ENCODE measurements around the gene VDR.

Gene VDR

DNA sequence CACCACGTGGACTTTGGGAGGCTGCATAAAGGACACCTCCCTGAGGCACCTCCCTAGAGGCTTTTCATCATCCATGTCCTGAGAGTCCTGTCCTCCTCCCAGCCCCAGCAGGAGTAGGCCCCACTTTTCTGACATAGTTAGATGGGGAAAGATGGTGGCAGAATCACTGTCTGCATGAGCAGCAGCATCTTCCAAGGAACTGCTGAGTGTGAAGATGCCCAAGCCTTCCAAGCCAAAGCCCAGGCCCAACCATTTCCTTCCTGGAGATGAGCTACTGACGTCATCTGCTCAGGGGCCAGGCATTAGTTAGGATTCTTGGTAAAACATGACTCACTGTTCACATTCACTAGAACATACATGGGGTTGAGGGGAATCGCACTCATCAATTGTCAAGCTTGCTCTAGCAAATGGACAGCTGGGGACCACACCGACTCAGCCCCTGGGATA is 37.3 kb downstream of the VDR start:
- TF ChIP-seq CSDC2 (CRISPR knock-in tag; IDR thresholded peaks at IDR 0.05) = no peak
- no peak for TF ChIP-seq ARNTL (CRISPR knock-in tag; IDR thresholded peaks at IDR 0.05; ENCODE audit: borderline replicate concordance, low read depth)
- TF ChIP-seq ESRRG (CRISPR knock-in tag; IDR thresholded peaks at IDR 0.05) = no peak
- TF ChIP-seq, protein P1, sequence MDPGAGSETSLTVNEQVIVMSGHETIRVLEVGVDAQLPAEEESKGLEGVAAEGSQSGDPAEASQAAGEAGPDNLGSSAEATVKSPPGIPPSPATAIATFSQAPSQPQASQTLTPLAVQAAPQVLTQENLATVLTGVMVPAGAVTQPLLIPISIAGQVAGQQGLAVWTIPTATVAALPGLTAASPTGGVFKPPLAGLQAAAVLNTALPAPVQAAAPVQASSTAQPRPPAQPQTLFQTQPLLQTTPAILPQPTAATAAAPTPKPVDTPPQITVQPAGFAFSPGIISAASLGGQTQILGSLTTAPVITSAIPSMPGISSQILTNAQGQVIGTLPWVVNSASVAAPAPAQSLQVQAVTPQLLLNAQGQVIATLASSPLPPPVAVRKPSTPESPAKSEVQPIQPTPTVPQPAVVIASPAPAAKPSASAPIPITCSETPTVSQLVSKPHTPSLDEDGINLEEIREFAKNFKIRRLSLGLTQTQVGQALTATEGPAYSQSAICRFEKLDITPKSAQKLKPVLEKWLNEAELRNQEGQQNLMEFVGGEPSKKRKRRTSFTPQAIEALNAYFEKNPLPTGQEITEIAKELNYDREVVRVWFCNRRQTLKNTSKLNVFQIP (CRISPR knock-in tag; IDR thresholded peaks at IDR 0.05; ENCODE audit: borderline replicate concordance, low read depth) = no peak
- TF ChIP-seq, protein P2, sequence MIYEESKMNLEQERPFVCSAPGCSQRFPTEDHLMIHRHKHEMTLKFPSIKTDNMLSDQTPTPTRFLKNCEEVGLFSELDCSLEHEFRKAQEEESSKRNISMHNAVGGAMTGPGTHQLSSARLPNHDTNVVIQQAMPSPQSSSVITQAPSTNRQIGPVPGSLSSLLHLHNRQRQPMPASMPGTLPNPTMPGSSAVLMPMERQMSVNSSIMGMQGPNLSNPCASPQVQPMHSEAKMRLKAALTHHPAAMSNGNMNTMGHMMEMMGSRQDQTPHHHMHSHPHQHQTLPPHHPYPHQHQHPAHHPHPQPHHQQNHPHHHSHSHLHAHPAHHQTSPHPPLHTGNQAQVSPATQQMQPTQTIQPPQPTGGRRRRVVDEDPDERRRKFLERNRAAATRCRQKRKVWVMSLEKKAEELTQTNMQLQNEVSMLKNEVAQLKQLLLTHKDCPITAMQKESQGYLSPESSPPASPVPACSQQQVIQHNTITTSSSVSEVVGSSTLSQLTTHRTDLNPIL (CRISPR knock-in tag; IDR thresholded peaks at IDR 0.05; ENCODE audit: low read depth) = no peak
- TF ChIP-seq SNAI2 (CRISPR knock-in tag; IDR thresholded peaks at IDR 0.05) = no peak
- no peak for TF ChIP-seq RARB (CRISPR knock-in tag; IDR thresholded peaks at IDR 0.05)
- TF ChIP-seq PPARA (CRISPR knock-in tag; IDR thresholded peaks at IDR 0.05; ENCODE audit: borderline replicate concordance) = no peak
- TF ChIP-seq OSR1 (CRISPR knock-in tag; IDR thresholded peaks at IDR 0.05) = no peak
- TF ChIP-seq ZNF8 (CRISPR knock-in tag; IDR thresholded peaks at IDR 0.05) = no peak
- no peak for TF ChIP-seq TOX (CRISPR knock-in tag; IDR thresholded peaks at IDR 0.05; ENCODE audit: borderline replicate concordance)
- TF ChIP-seq, protein P3, sequence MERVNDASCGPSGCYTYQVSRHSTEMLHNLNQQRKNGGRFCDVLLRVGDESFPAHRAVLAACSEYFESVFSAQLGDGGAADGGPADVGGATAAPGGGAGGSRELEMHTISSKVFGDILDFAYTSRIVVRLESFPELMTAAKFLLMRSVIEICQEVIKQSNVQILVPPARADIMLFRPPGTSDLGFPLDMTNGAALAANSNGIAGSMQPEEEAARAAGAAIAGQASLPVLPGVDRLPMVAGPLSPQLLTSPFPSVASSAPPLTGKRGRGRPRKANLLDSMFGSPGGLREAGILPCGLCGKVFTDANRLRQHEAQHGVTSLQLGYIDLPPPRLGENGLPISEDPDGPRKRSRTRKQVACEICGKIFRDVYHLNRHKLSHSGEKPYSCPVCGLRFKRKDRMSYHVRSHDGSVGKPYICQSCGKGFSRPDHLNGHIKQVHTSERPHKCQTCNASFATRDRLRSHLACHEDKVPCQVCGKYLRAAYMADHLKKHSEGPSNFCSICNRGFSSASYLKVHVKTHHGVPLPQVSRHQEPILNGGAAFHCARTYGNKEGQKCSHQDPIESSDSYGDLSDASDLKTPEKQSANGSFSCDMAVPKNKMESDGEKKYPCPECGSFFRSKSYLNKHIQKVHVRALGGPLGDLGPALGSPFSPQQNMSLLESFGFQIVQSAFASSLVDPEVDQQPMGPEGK (CRISPR knock-in tag; IDR thresholded peaks at IDR 0.05; ENCODE audit: borderline replicate concordance) = no peak
- TF ChIP-seq ZNF70 (CRISPR knock-in tag; IDR thresholded peaks at IDR 0.05) = no peak
- no peak for TF ChIP-seq TCF4 (CRISPR knock-in tag; IDR thresholded peaks at IDR 0.05; ENCODE audit: borderline replicate concordance)
- TF ChIP-seq ZFP3 (CRISPR knock-in tag; IDR thresholded peaks at IDR 0.05) = no peak
- TF ChIP-seq ZFP30 (CRISPR knock-in tag; IDR thresholded peaks at IDR 0.05) = no peak
- ATAC-seq = peak; percentile 43

DNA sequence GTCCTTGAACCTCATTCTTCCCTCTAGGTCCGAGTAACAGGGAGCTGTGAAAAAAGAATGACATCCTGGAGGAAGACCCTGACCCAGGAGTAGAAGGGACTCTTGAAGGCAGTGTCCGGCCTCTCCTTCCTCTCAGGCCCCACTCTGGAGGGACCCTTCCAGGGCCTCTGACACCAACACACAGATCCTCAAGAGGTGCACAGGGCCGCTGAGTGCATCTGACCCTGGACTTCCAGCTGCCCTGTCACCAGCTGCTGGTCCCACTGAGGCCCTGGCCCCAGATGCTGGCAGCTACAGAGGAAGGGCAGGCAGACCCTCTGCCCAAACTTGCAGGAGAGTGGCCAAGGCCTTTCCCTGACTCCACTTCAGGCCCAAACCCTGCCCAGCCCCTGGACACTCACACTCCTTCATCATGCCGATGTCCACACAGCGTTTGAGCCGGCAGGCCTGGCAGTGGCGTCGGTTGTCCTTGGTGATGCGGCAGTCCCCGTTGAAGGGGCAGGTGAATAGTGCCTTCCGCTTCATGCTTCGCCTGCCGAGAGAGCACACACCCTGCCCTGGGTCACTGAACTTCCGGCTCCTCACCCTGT is 40.1 kb downstream of the VDR start:
- no peak for ATAC-seq
- TF ChIP-seq TOX (CRISPR knock-in tag; IDR thresholded peaks at IDR 0.05; ENCODE audit: borderline replicate concordance) (no peak), ZFP30 (CRISPR knock-in tag; IDR thresholded peaks at IDR 0.05) (no peak), RARB (CRISPR knock-in tag; IDR thresholded peaks at IDR 0.05) (no peak), PPARA (CRISPR knock-in tag; IDR thresholded peaks at IDR 0.05; ENCODE audit: borderline replicate concordance) (no peak), BACH2 (CRISPR knock-in tag; IDR thresholded peaks at IDR 0.05; ENCODE audit: borderline replicate concordance) (no peak), OSR1 (CRISPR knock-in tag; IDR thresholded peaks at IDR 0.05) (no peak), GLIS3 (CRISPR knock-in tag; IDR thresholded peaks at IDR 0.05) (no peak), ZFP3 (CRISPR knock-in tag; IDR thresholded peaks at IDR 0.05) (no peak), ZNF70 (CRISPR knock-in tag; IDR thresholded peaks at IDR 0.05) (no peak), CSDC2 (CRISPR knock-in tag; IDR thresholded peaks at IDR 0.05) (no peak), ISL1 (CRISPR knock-in tag; IDR thresholded peaks at IDR 0.05) (no peak), ZNF565 (CRISPR knock-in tag; conservative IDR thresholded peaks at IDR 0.05; ENCODE audit: low read depth) (no peak), ARNTL (CRISPR knock-in tag; IDR thresholded peaks at IDR 0.05; ENCODE audit: borderline replicate concordance, low read depth) (no peak), TCF4 (CRISPR knock-in tag; IDR thresholded peaks at IDR 0.05; ENCODE audit: borderline replicate concordance) (no peak), ESRRG (CRISPR knock-in tag; IDR thresholded peaks at IDR 0.05) (no peak), ZC3H10 (CRISPR knock-in tag; IDR thresholded peaks at IDR 0.05) (no peak)
- TF ChIP-seq, protein P4, sequence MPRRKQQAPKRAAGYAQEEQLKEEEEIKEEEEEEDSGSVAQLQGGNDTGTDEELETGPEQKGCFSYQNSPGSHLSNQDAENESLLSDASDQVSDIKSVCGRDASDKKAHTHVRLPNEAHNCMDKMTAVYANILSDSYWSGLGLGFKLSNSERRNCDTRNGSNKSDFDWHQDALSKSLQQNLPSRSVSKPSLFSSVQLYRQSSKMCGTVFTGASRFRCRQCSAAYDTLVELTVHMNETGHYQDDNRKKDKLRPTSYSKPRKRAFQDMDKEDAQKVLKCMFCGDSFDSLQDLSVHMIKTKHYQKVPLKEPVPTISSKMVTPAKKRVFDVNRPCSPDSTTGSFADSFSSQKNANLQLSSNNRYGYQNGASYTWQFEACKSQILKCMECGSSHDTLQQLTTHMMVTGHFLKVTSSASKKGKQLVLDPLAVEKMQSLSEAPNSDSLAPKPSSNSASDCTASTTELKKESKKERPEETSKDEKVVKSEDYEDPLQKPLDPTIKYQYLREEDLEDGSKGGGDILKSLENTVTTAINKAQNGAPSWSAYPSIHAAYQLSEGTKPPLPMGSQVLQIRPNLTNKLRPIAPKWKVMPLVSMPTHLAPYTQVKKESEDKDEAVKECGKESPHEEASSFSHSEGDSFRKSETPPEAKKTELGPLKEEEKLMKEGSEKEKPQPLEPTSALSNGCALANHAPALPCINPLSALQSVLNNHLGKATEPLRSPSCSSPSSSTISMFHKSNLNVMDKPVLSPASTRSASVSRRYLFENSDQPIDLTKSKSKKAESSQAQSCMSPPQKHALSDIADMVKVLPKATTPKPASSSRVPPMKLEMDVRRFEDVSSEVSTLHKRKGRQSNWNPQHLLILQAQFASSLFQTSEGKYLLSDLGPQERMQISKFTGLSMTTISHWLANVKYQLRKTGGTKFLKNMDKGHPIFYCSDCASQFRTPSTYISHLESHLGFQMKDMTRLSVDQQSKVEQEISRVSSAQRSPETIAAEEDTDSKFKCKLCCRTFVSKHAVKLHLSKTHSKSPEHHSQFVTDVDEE (CRISPR knock-in tag; IDR thresholded peaks at IDR 0.05) = no peak
- TF ChIP-seq, protein P1 (CRISPR knock-in tag; IDR thresholded peaks at IDR 0.05; ENCODE audit: borderline replicate concordance, low read depth) = no peak
- TF ChIP-seq, protein P3 (CRISPR knock-in tag; IDR thresholded peaks at IDR 0.05; ENCODE audit: borderline replicate concordance) = no peak
- TF ChIP-seq, protein P2 (CRISPR knock-in tag; IDR thresholded peaks at IDR 0.05; ENCODE audit: low read depth) = no peak
